NOMO-1 treated with DMSO at 0.1 percent for 48 hours (cell line): ENCODE results near the gene NEK5.
"Not testable (repeated sequence)": the region's sequence is repeated elsewhere in the genome, so short reads cannot be mapped to it uniquely, and the experiment has no call there.

Experiments used
- DNase-seq: peaks from one replicate; lab custom pipeline; 2025; ENCODE audit not compliant: unreplicated experiment; lab: John Stamatoyannopoulos, UW

Gene NEK5

GRCh38 chr13:52082601-52083000, 46.3 kb downstream of the NEK5 start:
- no peak for DNase-seq

- DNase-seq, result not testable (repeated sequence)
Measured at GRCh38 chr13:52079891-52080290, 49.0 kb downstream of the NEK5 start.

GRCh38 chr13:52070929-52071523, 57.8 kb downstream of the NEK5 start:
- DNase-seq, result no peak

GRCh38 chr13:52067237-52067636, 61.6 kb downstream of the NEK5 start:
- DNase-seq, result peak; percentile 15

GRCh38 chr13:52061587-52061986, 67.3 kb downstream of the NEK5 start:
- DNase-seq, result no peak

GRCh38 chr13:52061064-52061463, 67.8 kb downstream of the NEK5 start:
- DNase-seq, result not testable (repeated sequence)

- DNase-seq, result no peak
Measured at GRCh38 chr13:52053460-52053859, 75.4 kb downstream of the NEK5 start.

GRCh38 chr13:52051400-52051799, 77.5 kb downstream of the NEK5 start:
- no peak for DNase-seq

- DNase-seq, result no peak
Measured at GRCh38 chr13:52048516-52048915, 80.4 kb downstream of the NEK5 start.

GRCh38 chr13:52047463-52047862, 81.4 kb downstream of the NEK5 start:
- no peak for DNase-seq

GRCh38 chr13:52043675-52044074, 85.2 kb downstream of the NEK5 start:
- DNase-seq, result no peak

- DNase-seq, result no peak
Measured at GRCh38 chr13:52036037-52036436, 92.8 kb downstream of the NEK5 start.

- DNase-seq, result no peak
Measured at GRCh38 chr13:52034616-52035226, 94.2 kb downstream of the NEK5 start.

- no peak for DNase-seq
Measured at GRCh38 chr13:52033039-52033438, 95.8 kb downstream of the NEK5 start.

- DNase-seq, result not testable (repeated sequence)
Measured at GRCh38 chr13:52030401-52030800, 98.5 kb downstream of the NEK5 start.

- no peak for DNase-seq
Measured at GRCh38 chr13:52029569-52029968, 99.3 kb downstream of the NEK5 start.

GRCh38 chr13:52027832-52028231, 101.0 kb downstream of the NEK5 start:
- DNase-seq, result no peak

GRCh38 chr13:52026246-52026626, 102.6 kb downstream of the NEK5 start:
- DNase-seq, result no peak

GRCh38 chr13:52025475-52026245, 103.2 kb downstream of the NEK5 start:
- DNase-seq, result no peak

GRCh38 chr13:52024481-52024880, 104.4 kb downstream of the NEK5 start, which contains the start of gene UTP14C:
Gene UTP14C (plus strand): TSS chr13:52024691. CDS start chr13:52028805, 4,114 bp downstream.
- DNase-seq, result no peak

- DNase-seq, result no peak
Measured at GRCh38 chr13:52022356-52022755, 106.5 kb downstream of the NEK5 start.

- DNase-seq, result no peak
Measured at GRCh38 chr13:52020191-52020590, 108.7 kb downstream of the NEK5 start.
